BLaER1 treated with 17β-estradiol and CSF1 and Interleukin-3, amounts not matched to agents 10 nM and 100 nM (cell line): ENCODE data around the gene SYN1.

Experiments
- H3K27ac ChIP-seq, 11 experiments: shearing (Covaris generic); formaldehyde crosslinking; 2 replicates each; pipeline ENCODE4 v1.8.1; 2022
- H3K27me3 ChIP-seq, 11 experiments: shearing (Covaris generic); formaldehyde crosslinking; 2 replicates each; pipeline ENCODE4 v1.8.1; 2022
- H3K36me3 ChIP-seq, 11 experiments: shearing (Covaris generic); formaldehyde crosslinking; 2 replicates each; pipeline ENCODE4 v1.8.1; 2022
- H3K4me1 ChIP-seq, 10 experiments: shearing (Covaris generic); formaldehyde crosslinking; 2 replicates each; pipeline ENCODE4 v1.8.1; 2022
- H3K4me2 ChIP-seq, 11 experiments: shearing (Covaris generic); formaldehyde crosslinking; 2 replicates each; pipeline ENCODE4 v1.8.1; 2022
- H3K4me3 ChIP-seq, 10 experiments: shearing (Covaris generic); formaldehyde crosslinking; 2 replicates each; pipeline ENCODE4 v1.8.1; 2022
- H3K9ac ChIP-seq, 11 experiments: shearing (Covaris generic); formaldehyde crosslinking; 2 replicates each; pipeline ENCODE4 v1.8.1; 2022
- H3K9me3 ChIP-seq, 11 experiments: shearing (Covaris generic); formaldehyde crosslinking; replicated peaks in 1 of 11; 2 replicates each; pipeline ENCODE4 v1.8.1; 2022
- H4K20me1 ChIP-seq, 11 experiments: shearing (Covaris generic); formaldehyde crosslinking; 2 replicates each; pipeline ENCODE4 v1.8.1; 2022
- Cebpa-rat ChIP-seq, 11 experiments: shearing (Covaris generic); IDR thresholded peaks; 2 replicates each; pipeline ENCODE4 v1.8.1; 2022

Gene SYN1

DNA sequence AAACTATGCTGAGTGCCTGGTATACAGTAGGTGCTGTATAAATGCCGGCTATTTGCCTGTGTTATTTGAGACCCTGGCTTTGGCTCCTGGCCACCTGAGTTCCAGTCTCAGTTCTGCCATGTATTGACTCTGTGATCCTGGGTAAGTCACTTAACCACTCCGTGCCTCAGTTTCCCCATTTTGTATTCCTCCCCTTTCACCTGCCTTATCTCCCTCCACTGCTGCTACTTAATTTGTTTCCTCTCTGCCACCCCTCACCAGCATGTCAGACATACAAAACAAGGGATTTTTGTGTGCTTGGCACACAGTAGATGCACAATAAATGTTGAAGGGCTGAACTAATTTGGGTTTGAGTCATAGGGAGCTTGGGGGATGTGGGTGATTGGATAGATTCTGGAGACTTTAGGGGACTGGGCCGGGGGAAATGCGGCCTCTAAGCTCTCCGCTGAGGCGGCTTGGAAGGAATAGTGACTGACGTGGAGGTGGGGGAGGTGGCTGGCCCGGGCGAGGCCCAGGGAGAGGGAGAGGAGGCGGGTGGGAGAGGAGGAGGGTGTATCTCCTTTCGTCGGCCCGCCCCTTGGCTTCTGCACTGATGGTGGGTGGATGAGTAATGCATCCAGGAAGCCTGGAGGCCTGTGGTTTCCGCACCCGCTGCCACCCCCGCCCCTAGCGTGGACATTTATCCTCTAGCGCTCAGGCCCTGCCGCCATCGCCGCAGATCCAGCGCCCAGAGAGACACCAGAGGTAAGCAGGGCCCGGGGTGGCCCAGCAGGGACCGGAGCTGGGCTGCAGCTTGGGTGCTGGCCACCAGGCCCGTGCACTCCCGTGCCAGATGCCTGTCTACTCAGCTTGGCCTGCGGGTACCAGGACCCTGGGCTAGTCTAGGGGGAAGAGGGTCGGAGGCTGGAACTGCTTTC, 37.7 kb downstream of the SYN1 start, which contains the start of gene TIMP1:
Gene TIMP1, plus strand, starts transcription at position 706 of the 917 bp plus-strand sequence. CDS start 980 bp downstream, outside the sequence.
- Histone ChIP-seq H3K36me3 (peaks cover 0 to 26% (median 8%) of the 10 kb centered on the region in 11 experiments; a peak in 11 of 22 replicates), H4K20me1 (peaks cover 0 to 39% (median 5%) of the 10 kb centered on the region in 11 experiments; a peak in 9 of 22 replicates), H3K4me1 (peaks cover 39 to 75% (median 64%) of the 10 kb centered on the region in 10 experiments), H3K9ac (peak within 1 kb of the TSS; percentile 73 to 87 (median 80)), H3K4me3 (peak within 1 kb of the TSS; percentile 42 to 75 (median 63); a peak in 19 of 20 replicates), H3K27me3 (peaks cover 0 to 55% (median 32%) of the 10 kb centered on the region in 11 experiments; a peak in 17 of 22 replicates), H3K4me2 (peak within 1 kb of the TSS; percentile 69 to 91 (median 78)), H3K9me3 (no peaks in the 10 kb centered on the region), H3K27ac (peak within 1 kb of the TSS; percentile 70 to 86 (median 82))
- TF ChIP-seq Cebpa-rat (IDR thresholded peaks at IDR 0.05), result no peak

GRCh38 chrX:47579537-47579936, 40.1 kb downstream of the SYN1 start:
- no peaks in the 10 kb centered on the region for H3K9me3 ChIP-seq
- H3K9ac ChIP-seq, result peak overlapping the region in 2 of 11 experiments; percentile 39 to 44; a peak in 2 of 22 replicates
- H3K27me3 ChIP-seq, result peaks cover 0 to 37% (median 8%) of the 10 kb centered on the region in 11 experiments; a peak in 10 of 22 replicates
- peaks cover 0 to 4% (median 0%) of the 10 kb centered on the region in 11 experiments; a peak in 5 of 22 replicates for H3K36me3 ChIP-seq
- H3K4me3 ChIP-seq, result peak overlapping the region in 1 of 10 experiments; percentile 21; a peak in 1 of 20 replicates
- H3K4me1 ChIP-seq, result peaks cover 53 to 79% (median 64%) of the 10 kb centered on the region in 10 experiments
- peak overlapping the region in 10 of 11 experiments; percentile 33 to 86 (median 60); a peak in 17 of 22 replicates for H3K4me2 ChIP-seq
- TF ChIP-seq Cebpa-rat (IDR thresholded peaks at IDR 0.05), result no peak
- peaks cover 0 to 15% (median 0%) of the 10 kb centered on the region in 11 experiments; a peak in 5 of 22 replicates for H4K20me1 ChIP-seq
- H3K27ac ChIP-seq, result peak overlapping the region in 5 of 11 experiments; percentile 13 to 71 (median 48); a peak in 5 of 22 replicates

DNA sequence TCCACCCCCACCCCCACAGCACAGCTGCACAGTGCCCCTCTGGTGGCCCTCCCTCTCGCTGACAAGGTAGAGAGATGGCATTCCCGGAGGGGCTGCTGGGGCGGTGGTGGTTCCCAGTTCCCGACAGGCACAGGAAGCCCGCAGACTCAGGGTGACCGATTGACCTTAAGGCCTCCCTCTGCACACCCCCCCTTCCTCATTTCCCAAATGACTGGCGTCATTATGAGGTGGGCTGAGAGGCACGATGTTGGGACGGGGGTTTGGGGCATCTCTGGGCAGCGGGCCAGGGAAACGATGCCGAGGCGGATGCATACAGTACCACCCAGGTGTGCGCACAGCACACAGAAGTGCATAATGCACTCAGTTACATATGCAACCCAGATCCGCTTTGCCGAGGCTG, 41.0 kb downstream of the SYN1 start:
- Histone ChIP-seq H3K4me2 (peak overlapping the region; percentile 33 to 86 (median 60); a peak in 21 of 22 replicates), H3K4me3 (peak overlapping the region in 2 of 10 experiments; percentile 11 to 21; a peak in 1 of 20 replicates), H3K9ac (peak overlapping the region in 1 of 11 experiments; percentile 44; a peak in 2 of 22 replicates), H3K9me3 (peaks cover 0 to 3% (median 0%) of the 10 kb centered on the region in 11 experiments; a peak in 1 of 22 replicates), H4K20me1 (peaks cover 0 to 6% (median 0%) of the 10 kb centered on the region in 11 experiments; a peak in 4 of 22 replicates), H3K4me1 (peaks cover 60 to 80% (median 69%) of the 10 kb centered on the region in 10 experiments), H3K27me3 (peaks cover 0 to 35% (median 7%) of the 10 kb centered on the region in 11 experiments; a peak in 10 of 22 replicates), H3K27ac (peak overlapping the region in 5 of 11 experiments; percentile 21 to 71 (median 48); a peak in 4 of 22 replicates), H3K36me3 (no peaks in the 10 kb centered on the region)
- TF ChIP-seq Cebpa-rat (IDR thresholded peaks at IDR 0.05), result no peak

DNA sequence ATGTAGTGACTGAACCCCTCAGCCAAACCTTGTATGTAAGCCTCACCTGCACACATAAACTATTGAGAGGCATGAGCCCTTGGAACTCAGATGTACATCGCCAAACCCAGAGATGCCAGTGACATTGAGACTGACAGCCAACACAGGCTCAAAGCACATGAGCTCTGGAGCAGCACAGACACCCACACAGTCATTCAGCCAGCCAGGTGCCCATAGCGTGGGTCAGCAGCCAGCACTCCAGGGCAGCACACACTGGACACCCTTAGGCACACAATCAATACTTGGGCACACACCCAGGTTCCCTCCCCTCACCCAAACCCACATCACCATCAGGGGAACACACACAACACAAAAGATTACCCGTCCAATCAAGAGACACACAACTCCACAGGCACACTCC, 41.8 kb downstream of the SYN1 start:
- Histone ChIP-seq H3K9me3 (peaks cover 0 to 6% (median 0%) of the 10 kb centered on the region in 11 experiments; a peak in 2 of 22 replicates), H3K27ac (peak overlapping the region in 2 of 11 experiments; percentile 19 to 21; a peak in 2 of 22 replicates), H3K27me3 (peaks cover 0 to 29% (median 7%) of the 10 kb centered on the region in 11 experiments; a peak in 12 of 22 replicates), H3K9ac (no peak overlapping the region), H3K4me1 (peaks cover 60 to 87% (median 69%) of the 10 kb centered on the region in 10 experiments), H3K36me3 (no peaks in the 10 kb centered on the region), H4K20me1 (no peaks in the 10 kb centered on the region), H3K4me3 (no peak overlapping the region), H3K4me2 (peak overlapping the region; percentile 33 to 86 (median 60); a peak in 18 of 22 replicates)
- TF ChIP-seq Cebpa-rat (IDR thresholded peaks at IDR 0.05), result no peak

- Histone ChIP-seq H3K4me2 (peak overlapping the region in 5 of 11 experiments; percentile 28 to 65 (median 58); a peak in 9 of 22 replicates), H3K4me1 (peaks cover 60 to 92% (median 69%) of the 10 kb centered on the region in 10 experiments), H3K9me3 (peaks cover 0 to 11% (median 0%) of the 10 kb centered on the region in 11 experiments; a peak in 3 of 22 replicates), H3K4me3 (no peak overlapping the region), H3K9ac (no peak overlapping the region), H3K27me3 (peaks cover 0 to 34% (median 11%) of the 10 kb centered on the region in 11 experiments; a peak in 15 of 22 replicates), H3K27ac (no peak overlapping the region), H4K20me1 (no peaks in the 10 kb centered on the region), H3K36me3 (peaks cover 0 to under 1% (median 0%) of the 10 kb centered on the region in 11 experiments; a peak in 1 of 22 replicates)
- no peak for TF ChIP-seq Cebpa-rat (IDR thresholded peaks at IDR 0.05)
These were observed 42.2 kb downstream of the SYN1 start for GRCh38 chrX:47577424-47577823.

DNA sequence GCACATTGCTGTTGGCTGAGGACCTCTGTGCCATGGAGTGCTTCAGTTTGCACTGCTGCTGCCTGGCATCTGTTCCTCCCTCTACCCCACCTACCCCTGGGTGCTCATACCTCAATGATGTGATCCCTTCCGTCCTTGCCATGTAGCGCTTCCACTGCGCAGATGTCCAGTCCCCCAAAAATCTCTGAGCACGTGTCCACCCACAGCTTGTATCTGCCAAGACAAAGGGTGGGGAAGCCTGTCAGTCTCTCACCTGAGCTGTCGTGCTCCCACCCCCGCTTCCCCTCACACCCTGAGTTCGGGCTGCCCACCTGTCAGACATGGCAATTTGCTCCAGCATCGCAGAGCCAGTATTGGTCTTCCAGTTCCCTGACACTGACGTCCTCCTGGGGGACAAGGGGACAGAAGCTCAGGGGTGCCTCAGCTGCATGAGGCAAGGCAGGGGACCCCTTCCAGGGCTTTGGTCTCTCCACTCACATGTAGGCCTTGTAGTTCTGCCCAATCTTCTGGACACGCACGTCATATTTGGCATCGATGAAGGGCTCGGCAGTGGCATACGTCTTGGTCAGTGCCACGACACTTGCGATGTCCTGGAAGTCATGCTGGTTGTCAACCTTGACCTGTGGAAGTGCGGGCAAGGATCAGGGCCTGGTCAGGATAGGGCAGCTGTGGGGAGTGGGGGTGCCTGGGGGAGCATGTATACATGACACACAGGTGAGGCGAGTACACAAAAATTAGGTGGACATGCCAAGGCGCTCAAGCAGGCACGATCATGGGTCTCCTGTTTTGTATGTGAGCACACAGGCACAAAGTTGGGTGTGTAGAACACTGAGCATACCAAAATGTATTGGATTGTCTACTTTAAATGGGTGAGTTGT, 43.4 kb downstream of the SYN1 start:
- Histone ChIP-seq H3K36me3 (peaks cover 0 to 12% (median 6%) of the 10 kb centered on the region in 11 experiments; a peak in 15 of 22 replicates), H3K4me2 (peak overlapping the region in 8 of 11 experiments; percentile 65 to 87 (median 82); a peak in 6 of 22 replicates), H3K9me3 (peaks cover 0 to 22% (median 8%) of the 10 kb centered on the region in 11 experiments; a peak in 9 of 22 replicates), H3K9ac (no peak overlapping the region), H4K20me1 (0 out of 22 replicates have a peak, but pooled peaks cover 0 to 8% (median 0%) of the 10 kb centered on the region in 11 experiments), H3K4me3 (no peak overlapping the region), H3K27me3 (peaks cover 0 to 45% (median 23%) of the 10 kb centered on the region in 11 experiments; a peak in 18 of 22 replicates), H3K4me1 (peaks cover 58 to 94% (median 71%) of the 10 kb centered on the region in 10 experiments), H3K27ac (peak overlapping the region in 3 of 11 experiments; percentile 8 to 94 (median 92); a peak in 5 of 22 replicates)
- no peak for TF ChIP-seq Cebpa-rat (IDR thresholded peaks at IDR 0.05)

- peak overlapping the region; percentile 64 to 94 (median 88); a peak in 21 of 22 replicates for H3K27ac ChIP-seq
- TF ChIP-seq Cebpa-rat (IDR thresholded peaks at IDR 0.05), result peak in 5 of 11 experiments; percentile 17 to 73 (median 27); a peak in 3 of 22 replicates
- peak overlapping the region in 9 of 10 experiments; percentile 36 to 65 (median 53); a peak in 18 of 20 replicates for H3K4me3 ChIP-seq
These were observed 44.9 kb downstream of the SYN1 start for GRCh38 chrX:47574547-47575301.

More at GRCh38 chrX:47574547-47575301, 44.9 kb downstream of the SYN1 start:
- Histone ChIP-seq H3K4me2 (peak overlapping the region; percentile 69 to 87 (median 83)), H4K20me1 (peaks cover 0 to 8% (median 0%) of the 10 kb centered on the region in 11 experiments; a peak in 1 of 22 replicates), H3K9ac (peak overlapping the region; percentile 77 to 90 (median 80)), H3K36me3 (peaks cover 11 to 26% (median 19%) of the 10 kb centered on the region in 11 experiments; a peak in 20 of 22 replicates), H3K4me1 (peaks cover 44 to 81% (median 68%) of the 10 kb centered on the region in 10 experiments), H3K9me3 (peaks cover 0 to 33% (median 13%) of the 10 kb centered on the region in 11 experiments; a peak in 9 of 22 replicates), H3K27me3 (peaks cover 0 to 59% (median 28%) of the 10 kb centered on the region in 11 experiments; a peak in 18 of 22 replicates)
